Measurements from ENCODE around the gene HS3ST3B1.

HS3ST3B1 gene

GRCh38 chr17:14311981-14312380, 11.1 kb downstream of the HS3ST3B1 start:
- no peak for DNase-seq (ENCODE audit: low read depth)
- no peak for TF ChIP-seq CTCF (IDR thresholded peaks at IDR 0.05; ENCODE audit: control insufficient read depth, insufficient read depth, low read depth, low read length, missing control alignments)

GRCh38 chr17:14312522-14312921, 11.6 kb downstream of the HS3ST3B1 start:
- H3K4me3 ChIP-seq (ENCODE audit: control insufficient read depth, low read depth, low read length), result no peak overlapping the region
- DNase-seq (ENCODE audit: low read depth), result no peak
- no peak for TF ChIP-seq CTCF (IDR thresholded peaks at IDR 0.05; ENCODE audit: control insufficient read depth, insufficient read depth, low read depth, low read length, missing control alignments)

More at GRCh38 chr17:14311981-14312380, 11.1 kb downstream of the HS3ST3B1 start:
- no peak overlapping the region for H3K4me3 ChIP-seq (ENCODE audit: control insufficient read depth, low read depth, low read length)

- TF ChIP-seq CTCF (IDR thresholded peaks at IDR 0.05; ENCODE audit: control insufficient read depth, insufficient read depth, low read depth, low read length, missing control alignments), result no peak
- no peak for DNase-seq (ENCODE audit: low read depth)
- H3K4me3 ChIP-seq (ENCODE audit: control insufficient read depth, low read depth, low read length), result no peak overlapping the region
Observed at GRCh38 chr17:14316126-14316832, 15.4 kb downstream of the HS3ST3B1 start.

GRCh38 chr17:14317383-14317782, 16.5 kb downstream of the HS3ST3B1 start:
- TF ChIP-seq CTCF (IDR thresholded peaks at IDR 0.05; ENCODE audit: control insufficient read depth, insufficient read depth, low read depth, low read length, missing control alignments), result no peak
- H3K4me3 ChIP-seq (ENCODE audit: control insufficient read depth, low read depth, low read length), result no peak overlapping the region
- no peak for DNase-seq (ENCODE audit: low read depth)

GRCh38 chr17:14318109-14318917, 17.4 kb downstream of the HS3ST3B1 start:
- no peak overlapping the region for H3K4me3 ChIP-seq (ENCODE audit: control insufficient read depth, low read depth, low read length)
- no peak for DNase-seq (ENCODE audit: low read depth)
- no peak for TF ChIP-seq CTCF (IDR thresholded peaks at IDR 0.05; ENCODE audit: control insufficient read depth, insufficient read depth, low read depth, low read length, missing control alignments)

- DNase-seq (ENCODE audit: low read depth), result no peak
- no peak for TF ChIP-seq CTCF (IDR thresholded peaks at IDR 0.05; ENCODE audit: control insufficient read depth, insufficient read depth, low read depth, low read length, missing control alignments)
- no peak overlapping the region for H3K4me3 ChIP-seq (ENCODE audit: control insufficient read depth, low read depth, low read length)
Observed at GRCh38 chr17:14318918-14319205, 18.0 kb downstream of the HS3ST3B1 start.
